Measurements from ENCODE around the gene BNIP3. TPM values are rescaled to one million over a fixed set of nuclear protein-coding genes. Genes with fewer than 3 reads are reported as not detected.
"Not testable (repeated sequence)": the region's sequence is repeated elsewhere in the genome, so short reads cannot be mapped to it uniquely, and the experiment has no call there.

BNIP3 gene
- total RNA-seq, 1 experiment from 2014 or later = 163 TPM

- no peak for DNase-seq (ENCODE audit: low read depth, low spot score)
Measured at GRCh38 chr10:131928248-131929095, 53.3 kb downstream of the BNIP3 start.

GRCh38 chr10:131926743-131927595 lies 54.8 kb downstream of the BNIP3 start:
- in situ Hi-C loops (cut with HindIII; ENCODE audit: low pct_unique_long_range_greater_than_20kb, low sequenced_read_pairs) = no loop called here
- no peak for DNase-seq (ENCODE audit: low read depth, low spot score)

More at GRCh38 chr10:131928248-131929095, 53.3 kb downstream of the BNIP3 start:
- in situ Hi-C loops (cut with HindIII; ENCODE audit: low pct_unique_long_range_greater_than_20kb, low sequenced_read_pairs) = no loop called here

- no peak for DNase-seq (ENCODE audit: low read depth, low spot score)
- in situ Hi-C loops (cut with HindIII; ENCODE audit: low pct_unique_long_range_greater_than_20kb, low sequenced_read_pairs) = no loop called here
Measured at GRCh38 chr10:131926253-131926652, 55.5 kb downstream of the BNIP3 start.

DNA sequence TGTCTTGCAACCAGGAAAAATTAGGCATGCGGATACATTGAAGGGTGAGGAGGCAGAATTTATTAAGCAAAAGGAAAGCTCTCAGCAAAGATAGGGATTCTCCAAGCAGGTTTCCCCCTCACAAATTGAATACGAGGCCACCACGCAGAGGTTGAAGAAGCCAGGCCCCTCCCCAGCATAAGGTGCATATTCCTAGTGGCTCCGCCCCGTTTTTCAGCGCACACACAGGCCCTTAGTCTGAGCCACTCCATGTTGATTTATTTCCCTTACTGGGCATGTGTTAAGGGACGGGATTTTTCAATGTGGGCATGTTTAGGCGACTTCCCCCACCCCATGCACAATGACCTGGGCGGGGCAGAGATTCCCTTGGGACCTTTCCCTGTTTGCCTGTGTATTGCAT lies 56.0 kb downstream of the BNIP3 start:
- in situ Hi-C loops (cut with HindIII; ENCODE audit: low pct_unique_long_range_greater_than_20kb, low sequenced_read_pairs) = no loop called here
- DNase-seq (ENCODE audit: low read depth, low spot score) = no peak

DNA sequence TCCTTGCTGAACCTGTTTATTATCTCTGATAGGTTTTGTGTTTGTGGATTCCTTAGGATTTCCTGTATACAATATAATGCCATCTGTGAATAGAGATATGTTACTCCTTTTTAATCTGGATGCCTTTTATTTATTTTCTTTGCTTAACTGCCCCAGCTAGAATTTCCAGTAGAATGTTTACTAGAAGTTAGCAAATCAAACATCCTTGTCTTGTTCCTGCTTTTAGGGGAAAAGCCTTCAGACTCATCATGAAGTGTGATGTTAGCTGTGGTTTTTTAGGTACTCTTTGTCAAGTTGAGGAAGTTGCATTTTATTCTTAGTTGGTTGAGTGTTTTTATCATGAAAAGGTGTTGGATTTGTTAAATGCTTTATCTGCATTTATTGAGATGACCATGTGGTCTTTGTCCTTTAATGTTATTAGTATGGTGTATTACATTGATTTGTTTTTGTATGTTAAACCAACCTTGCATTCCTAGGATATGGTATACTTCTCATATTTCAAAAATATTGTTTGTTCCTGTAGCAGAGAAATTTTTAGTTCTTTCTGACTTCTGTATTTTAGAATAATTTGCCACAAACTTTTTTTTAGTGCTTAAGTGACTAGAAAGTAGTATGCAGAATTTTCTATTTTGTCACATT lies 56.6 kb downstream of the BNIP3 start:
- in situ Hi-C loops (cut with HindIII; ENCODE audit: low pct_unique_long_range_greater_than_20kb, low sequenced_read_pairs) = no loop called here

GRCh38 chr10:131923038-131923756 lies 58.5 kb downstream of the BNIP3 start:
- in situ Hi-C loops (cut with HindIII; ENCODE audit: low pct_unique_long_range_greater_than_20kb, low sequenced_read_pairs) = no loop called here
- DNase-seq (ENCODE audit: low read depth, low spot score) = no peak

More for the DNA sequence above, 56.6 kb downstream of the BNIP3 start:
- no peak for DNase-seq (ENCODE audit: low read depth, low spot score)

GRCh38 chr10:131921184-131921583 lies 60.5 kb downstream of the BNIP3 start:
- in situ Hi-C loops (cut with HindIII; ENCODE audit: low pct_unique_long_range_greater_than_20kb, low sequenced_read_pairs) = no loop called here
- no peak for DNase-seq (ENCODE audit: low read depth, low spot score)

- in situ Hi-C loops (cut with HindIII; ENCODE audit: low pct_unique_long_range_greater_than_20kb, low sequenced_read_pairs) = no loop called here
- DNase-seq (ENCODE audit: low read depth, low spot score) = no peak
Measured at GRCh38 chr10:131920693-131921092, 61.0 kb downstream of the BNIP3 start.

- DNase-seq (ENCODE audit: low read depth, low spot score) = no peak
Measured at GRCh38 chr10:131920151-131920550, 61.6 kb downstream of the BNIP3 start.

GRCh38 chr10:131919461-131919860 lies 62.3 kb downstream of the BNIP3 start:
- in situ Hi-C loops (cut with HindIII; ENCODE audit: low pct_unique_long_range_greater_than_20kb, low sequenced_read_pairs); DNase-seq (ENCODE audit: low read depth, low spot score): not testable (repeated sequence)

More at GRCh38 chr10:131920151-131920550, 61.6 kb downstream of the BNIP3 start:
- in situ Hi-C loops (cut with HindIII; ENCODE audit: low pct_unique_long_range_greater_than_20kb, low sequenced_read_pairs) = no loop called here

Other genes starting within 250 kb of the BNIP3 start
- 22.8 and 23.6 TPM in 2 replicates for gene PPP2R2D, start 80.9 kb downstream of the BNIP3 start, total RNA-seq (2014; rRNA removed; shearing (Covaris generic))
- 0.03 TPM in 1 of 2 replicates, not detected in the other for gene JAKMIP3, start 84.0 kb upstream of the BNIP3 start, total RNA-seq (2014; rRNA removed; shearing (Covaris generic))
- 2.5 and 2.7 TPM in 2 replicates for gene DPYSL4, start 205.0 kb upstream of the BNIP3 start, total RNA-seq (2014; rRNA removed; shearing (Covaris generic))